ENCODE measurements around the gene ACP5.
"Not testable (repeated sequence)": the region's sequence is repeated elsewhere in the genome, so short reads cannot be mapped to it uniquely, and the experiment has no call there.

Gene ACP5

DNA sequence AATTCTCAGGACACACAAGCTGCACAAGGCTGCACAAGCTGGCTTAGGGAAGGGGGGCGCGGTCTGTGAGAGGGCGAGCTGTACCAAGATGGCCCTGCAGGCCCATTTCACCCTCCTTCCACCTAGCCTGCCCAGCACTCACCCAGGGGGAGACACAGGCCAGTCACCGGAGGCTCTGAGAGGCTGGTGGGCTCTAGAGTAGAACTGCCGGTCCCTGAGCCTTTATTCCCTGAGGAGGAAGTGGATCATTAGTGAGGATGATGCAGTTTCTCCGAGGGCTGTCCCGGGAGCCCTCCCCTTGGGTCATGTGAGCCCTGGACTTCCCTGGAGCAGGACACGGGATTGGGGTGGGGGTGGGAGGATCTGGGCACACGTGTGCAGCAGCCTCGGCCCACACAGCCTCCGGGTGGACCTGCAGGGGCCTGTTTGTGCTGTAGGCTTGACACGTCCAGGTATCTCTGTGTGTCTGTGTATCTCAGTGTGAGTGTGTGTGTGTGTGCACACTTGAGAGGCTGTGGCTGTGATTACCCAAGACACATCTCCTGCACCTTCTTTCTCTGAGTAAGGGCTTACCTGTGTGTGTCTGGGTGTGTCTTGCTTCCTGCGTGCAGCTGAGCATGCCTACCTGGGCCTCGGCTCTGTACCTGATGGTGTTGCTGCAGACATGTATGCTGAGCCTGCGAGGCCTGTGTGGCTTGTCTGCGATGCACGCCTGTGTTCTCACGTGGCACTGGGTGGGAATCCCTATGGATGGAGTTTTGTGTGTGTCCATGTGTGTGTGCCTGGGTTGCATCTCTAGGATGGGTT, at the start of gene ACP5:
TSS of gene ACP5 (minus strand) at position 195 of the 807 bp plus-strand sequence. CDS start 328 bp downstream, outside the sequence.
- no peak for DNase-seq

DNA sequence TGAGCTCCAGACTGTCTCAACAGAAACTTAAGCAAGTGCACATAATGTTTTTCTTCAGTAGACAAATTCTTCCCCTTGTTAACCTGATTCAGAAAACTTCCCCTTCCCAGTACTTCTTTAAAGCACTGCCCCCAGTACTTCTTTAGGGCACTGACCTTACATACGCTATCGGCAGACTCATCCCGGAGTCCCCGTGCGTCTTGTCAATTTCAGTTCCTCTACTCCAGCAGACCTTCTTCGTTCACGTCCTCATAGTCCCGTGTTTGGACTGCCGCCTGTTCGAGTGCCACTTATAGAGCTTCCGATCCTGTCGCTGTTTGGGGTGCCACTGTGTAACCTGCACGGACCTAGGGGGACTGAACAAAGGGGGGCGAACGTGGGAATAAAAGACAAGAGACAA, 48.8 kb upstream of the ACP5 start:
- peak; percentile 13 for DNase-seq

DNA sequence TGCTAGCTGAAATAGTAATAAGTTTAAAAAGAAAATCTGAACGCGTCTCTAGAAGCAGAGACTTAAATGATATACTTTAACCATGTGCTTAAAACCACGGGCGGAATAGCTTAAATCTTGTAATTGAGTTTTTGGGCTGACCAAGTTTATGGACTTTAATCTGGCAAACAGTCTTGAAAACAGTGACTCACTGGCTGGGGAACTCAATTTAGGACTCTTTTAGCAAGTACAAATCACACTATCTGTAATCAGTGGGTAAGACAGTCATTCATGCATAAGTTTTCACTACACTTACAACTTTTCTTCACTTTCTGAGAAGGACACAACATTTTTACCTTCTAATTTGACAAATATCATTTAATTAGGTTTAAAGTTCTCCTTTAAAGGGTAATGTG, 46.6 kb upstream of the ACP5 start:
- DNase-seq = no peak

DNA sequence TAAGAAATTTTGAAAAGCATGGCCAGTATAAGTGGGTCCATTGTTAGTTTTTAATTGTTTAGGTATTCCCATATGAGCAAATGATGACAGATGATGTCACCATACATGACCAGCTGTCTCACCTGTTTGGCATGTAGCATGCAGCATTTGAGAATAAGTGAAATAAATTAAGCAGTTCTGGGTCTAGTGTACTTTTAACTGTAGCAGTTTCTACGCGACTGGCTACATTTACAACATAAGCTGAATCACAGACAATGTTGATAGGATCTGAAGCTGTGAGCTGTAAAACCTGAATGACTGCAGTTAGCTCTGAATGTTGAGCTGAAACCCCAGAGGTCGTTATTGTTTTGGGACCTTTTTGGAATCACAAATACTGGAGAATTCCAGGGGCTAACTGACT, 45.0 kb upstream of the ACP5 start:
- not testable (repeated sequence) for DNase-seq

DNA sequence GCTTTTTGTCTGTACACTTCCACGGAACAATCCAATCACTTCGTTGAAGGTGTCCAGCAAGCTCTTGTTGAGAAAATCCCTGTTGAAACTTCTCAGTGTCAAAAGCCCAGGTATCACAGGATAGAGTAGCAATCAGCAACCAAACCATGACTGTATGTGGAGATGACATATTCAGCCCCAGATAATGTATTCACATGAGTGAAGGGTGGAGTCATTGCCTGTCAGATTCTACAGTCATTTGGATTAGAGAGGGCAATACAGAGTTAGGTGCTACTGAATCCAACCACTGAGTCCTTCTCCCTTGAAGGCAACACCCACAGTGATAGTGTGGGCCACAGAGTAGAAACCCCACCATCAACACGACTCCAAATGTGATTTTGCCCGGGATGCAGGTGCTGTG, 43.1 kb upstream of the ACP5 start:
- DNase-seq = no peak

- no peak for DNase-seq
Observed at GRCh38 chr19:11617180-11618062, 40.0 kb upstream of the ACP5 start.

DNA sequence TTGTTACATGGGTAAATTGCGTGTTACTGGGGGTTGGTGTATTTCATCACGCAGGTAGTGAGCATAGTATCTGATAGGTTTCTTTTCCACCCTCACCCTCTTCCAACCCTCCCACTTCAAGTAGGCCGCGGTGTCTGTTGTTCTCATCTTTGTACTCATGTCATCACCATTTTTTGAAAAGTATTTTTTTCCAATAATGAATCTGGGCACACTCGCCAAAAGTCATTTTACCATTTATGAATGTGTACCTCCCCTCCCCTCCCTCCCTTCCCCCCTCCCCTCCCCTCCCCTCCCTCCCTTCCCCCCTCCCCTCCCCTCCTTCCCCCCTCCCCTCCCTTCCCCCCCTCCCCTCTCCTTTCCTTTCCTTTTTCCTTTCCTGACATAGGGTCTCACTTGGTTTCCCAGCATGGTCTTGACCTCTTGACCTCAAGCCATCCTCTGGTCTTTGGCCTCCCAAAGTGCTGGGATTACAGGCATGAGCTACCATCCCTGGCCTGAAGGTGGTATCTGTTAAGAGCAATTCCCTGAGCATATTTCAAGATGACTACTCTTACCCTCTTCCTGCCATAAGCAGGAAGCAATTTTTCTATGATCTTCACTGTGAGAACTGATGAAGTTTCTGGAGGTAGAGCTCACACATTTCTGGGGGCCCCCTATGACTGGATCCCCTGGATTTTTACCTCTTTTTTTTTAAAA, 35.5 kb upstream of the ACP5 start:
- no peak for DNase-seq

GRCh38 chr19:11611730-11612129, 34.3 kb upstream of the ACP5 start:
- no peak for DNase-seq

- no peak for DNase-seq
Observed at GRCh38 chr19:11606484-11606883, 29.0 kb upstream of the ACP5 start.

DNA sequence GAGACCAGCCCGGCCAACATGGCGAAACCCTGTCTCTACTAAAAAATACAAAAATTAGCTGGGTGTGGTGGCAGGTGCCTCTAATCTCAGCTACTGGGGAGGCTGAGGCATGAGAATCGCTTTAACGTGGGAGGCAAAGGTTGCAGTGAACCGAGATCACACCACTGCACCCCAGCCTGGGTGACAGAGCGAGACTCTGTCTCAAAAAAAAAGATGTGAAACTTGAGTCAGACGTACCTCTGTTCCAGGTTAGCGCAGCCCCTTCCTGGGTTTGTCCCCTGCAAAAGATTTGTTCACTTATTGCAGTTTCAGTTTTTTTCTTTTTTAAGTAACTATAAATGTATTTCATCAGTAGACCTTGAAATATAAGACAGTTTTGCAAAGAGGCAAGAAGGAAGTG, 22.3 kb upstream of the ACP5 start:
- DNase-seq = not testable (repeated sequence)

GRCh38 chr19:11598746-11599145, 21.3 kb upstream of the ACP5 start:
- no peak for DNase-seq

GRCh38 chr19:11598103-11598483, 20.6 kb upstream of the ACP5 start:
- DNase-seq = no peak

DNA sequence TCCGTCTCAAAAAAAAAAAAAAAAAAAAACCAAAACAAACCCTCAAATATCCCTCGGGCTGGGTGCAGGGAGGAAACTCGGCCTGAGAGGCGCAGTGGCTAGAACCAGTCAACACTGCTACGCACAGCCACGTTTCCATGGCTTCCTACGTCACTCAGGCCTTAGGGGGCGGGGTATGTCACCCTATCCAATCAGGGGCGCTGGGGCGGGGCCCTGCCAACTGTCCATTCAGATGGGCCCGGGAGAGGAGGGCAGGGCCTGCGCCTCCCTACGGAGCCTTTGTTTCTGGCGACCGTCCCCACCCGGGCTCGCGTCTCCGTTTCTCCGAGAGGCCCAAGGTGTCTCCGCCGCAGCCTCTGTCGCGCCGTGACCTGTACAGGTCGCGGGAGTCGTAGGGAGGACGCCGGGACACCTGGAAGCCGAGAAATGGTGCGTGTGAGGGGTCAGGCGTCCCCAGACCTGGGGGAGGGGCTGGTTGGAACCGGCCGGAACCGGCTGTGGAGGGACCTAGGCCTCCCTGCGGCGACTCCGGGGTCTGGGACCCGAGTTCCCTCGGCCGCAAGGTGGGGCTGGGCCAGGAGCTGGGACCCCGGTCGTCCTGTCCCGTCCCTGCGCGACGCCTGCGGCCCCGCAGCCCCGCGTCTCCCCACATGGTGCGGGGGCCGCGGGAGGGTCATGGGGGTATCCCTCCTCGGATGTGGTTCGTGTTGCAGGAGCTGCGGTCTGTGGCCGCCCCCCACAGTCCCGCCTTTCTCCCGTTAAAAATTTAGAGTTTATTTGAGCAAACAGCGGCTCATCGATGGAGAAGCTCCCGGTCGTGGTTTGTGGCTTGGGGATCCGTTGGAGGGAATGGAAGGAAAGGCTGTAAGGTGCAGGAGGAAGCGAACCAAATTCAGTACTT, 20.0 kb upstream of the ACP5 start, which contains the start of gene ZNF627:
TSS of gene ZNF627 (plus strand) at position 282 of the 901 bp plus-strand sequence. CDS start at position 427, 145 bp downstream.
- peak; percentile 99 for DNase-seq

DNA sequence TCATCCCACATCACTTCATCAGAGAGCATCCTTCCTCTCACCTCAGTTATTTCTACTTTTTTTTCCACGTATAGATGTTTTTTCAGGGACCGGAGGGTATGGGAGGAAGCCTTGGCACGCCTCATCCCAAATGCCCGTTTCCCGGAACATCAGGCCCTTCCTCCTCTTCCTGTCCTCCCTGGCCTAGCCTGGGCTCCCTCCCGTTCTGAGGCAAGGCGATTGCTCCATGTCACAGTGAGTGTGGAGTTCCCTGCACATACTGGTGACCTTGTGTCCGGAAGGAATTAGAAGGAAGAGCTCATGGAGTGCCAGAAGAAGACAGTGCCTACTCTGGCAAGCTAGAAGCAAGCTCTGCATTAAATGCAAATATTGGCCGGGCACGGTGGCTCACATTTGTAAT, 18.7 kb upstream of the ACP5 start:
- DNase-seq = no peak

DNA sequence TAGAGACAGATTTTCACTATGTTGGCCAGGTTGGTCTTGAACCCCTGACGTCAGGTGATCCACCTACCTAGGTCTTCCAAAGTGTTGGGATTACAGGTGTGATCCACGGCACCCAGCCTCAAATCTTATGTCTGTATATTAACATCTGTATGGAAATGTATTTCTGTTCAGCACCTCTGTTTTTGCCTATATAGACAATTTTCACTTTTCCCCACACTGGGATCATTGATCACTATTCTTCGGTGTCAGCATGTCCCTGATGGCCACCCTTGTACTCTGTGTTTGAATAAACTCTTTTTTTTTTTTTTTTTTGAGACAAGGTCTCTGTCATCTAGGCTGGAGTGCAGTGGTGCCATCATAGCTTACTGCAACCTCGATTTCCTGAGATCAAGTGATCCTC, 16.6 kb upstream of the ACP5 start:
- no peak for DNase-seq

GRCh38 chr19:11587975-11588631, 10.7 kb upstream of the ACP5 start:
- DNase-seq = no peak

DNA sequence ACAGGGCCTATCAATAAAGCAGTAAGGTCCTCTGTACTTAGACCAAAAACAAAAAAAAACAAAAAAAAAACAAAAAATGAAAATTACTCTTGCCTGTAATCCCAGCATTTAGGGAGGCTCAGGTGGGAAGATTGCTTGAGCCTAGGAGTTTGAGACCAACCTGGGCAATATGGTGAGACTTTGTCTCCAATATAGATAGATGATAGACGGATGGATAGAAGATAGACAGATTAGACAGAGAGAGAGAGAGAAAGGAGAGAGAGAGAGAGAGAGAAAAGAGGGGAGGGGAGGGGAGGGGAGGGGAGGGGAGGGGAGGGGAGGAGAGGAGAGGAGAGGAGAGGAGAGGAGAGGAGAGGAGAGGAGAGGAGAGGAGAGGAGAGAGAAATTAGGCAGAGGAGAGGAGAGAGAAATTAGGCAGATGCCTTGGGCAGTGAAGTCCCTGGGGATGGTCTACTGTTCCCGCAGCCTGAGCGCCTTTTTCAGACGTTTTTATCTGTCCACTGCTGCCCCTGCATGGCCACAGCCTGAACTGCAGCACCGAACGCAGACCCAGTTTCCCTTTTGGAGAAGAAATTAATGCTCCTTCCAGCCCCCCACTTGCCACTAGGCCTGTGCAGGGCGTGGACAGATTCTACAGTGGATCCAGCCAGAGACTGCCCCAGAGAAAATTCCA, 10.0 kb upstream of the ACP5 start:
- DNase-seq = peak; percentile 75

DNA sequence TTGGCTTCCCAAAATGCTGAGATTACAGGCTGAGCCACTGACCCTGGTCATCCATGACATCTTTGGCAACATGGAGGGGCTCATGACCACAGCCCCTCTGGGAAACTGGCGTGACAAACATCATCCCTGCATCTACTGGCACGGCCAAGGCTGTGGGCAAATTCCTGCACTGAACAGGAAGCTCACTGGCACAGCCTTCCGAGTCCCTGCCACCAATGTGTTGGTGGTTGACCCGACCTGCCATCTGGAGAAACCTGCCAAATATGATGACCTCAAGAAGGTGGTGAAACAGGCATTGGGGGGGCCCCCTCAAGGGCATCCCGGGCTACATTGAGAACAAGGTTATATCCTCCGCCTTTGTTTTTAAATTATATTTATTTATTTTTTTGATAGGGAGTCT, 8.9 kb upstream of the ACP5 start:
- no peak for DNase-seq

GRCh38 chr19:11581740-11582139, 4.3 kb upstream of the ACP5 start:
- peak; percentile 52 for DNase-seq

- no peak for DNase-seq
Observed at GRCh38 chr19:11580116-11580515, 2.7 kb upstream of the ACP5 start.

Data from RPMI8226 (cell line).